Sigmoid colon (tissue), 7 donors: ENCODE measurements around the gene PSTPIP2. TPM values are rescaled to one million over a fixed set of nuclear protein-coding genes. Genes with fewer than 3 reads are reported as not detected.

Experiments used
- DNase-seq: peaks from one replicate; pipeline ENCODE4 v3.0.0-alpha.2; 2019
- H3K27ac ChIP-seq, 4 donors: fragments of 200-600 bp; sonication (generic); one replicate each; pipeline ENCODE4 v1.5.1; 2016 to 2019; ENCODE audit warnings: mild to moderate bottlenecking in 1 of 4
- H3K27me3 ChIP-seq, 3 donors: fragments of 200-600 bp; sonication (generic); one replicate each; pipeline ENCODE4 v1.5.1; 2019; ENCODE audit warnings: mild to moderate bottlenecking in 1 of 3
- H3K36me3 ChIP-seq, 4 donors: fragments of 200-600 bp; sonication (generic); one replicate each; pipeline ENCODE4 v1.5.1; 2016 to 2019
- H3K4me1 ChIP-seq, 4 donors: fragments of 200-600 bp; sonication (generic); one replicate each; pipeline ENCODE4 v1.5.1; 2017 to 2019
- H3K4me3 ChIP-seq, 4 donors: fragments of 200-600 bp; sonication (generic); one replicate each; pipeline ENCODE4 v1.5.1; 2017 to 2019; ENCODE audit warnings: mild to moderate bottlenecking in 2 of 4, moderate library complexity in 1 of 4
- H3K9me3 ChIP-seq, 4 donors: fragments of 200-600 bp in 3 of 4; sonication (generic) in 3 of 4; one replicate each; pipeline versions ENCODE4 v1.5.1 to v1.6.1; 2013 to 2019
- CTCF ChIP-seq, 4 experiments: fragments of 450-650 bp in 3 of 4; fragments of 200-600 bp in 1 of 4; IDR thresholded peaks; one replicate each; pipeline ENCODE4 v1.5.1; 2016 to 2019; ENCODE audit warnings: antibody characterized with exemption in 4 of 4, mild to moderate bottlenecking in 3 of 4, moderate library complexity in 2 of 4
- EP300 ChIP-seq, 4 donors: sonication (generic); formaldehyde crosslinking; IDR thresholded peaks; one replicate each; pipeline ENCODE4 v1.6.1; 2017; ENCODE audit warnings: antibody characterized with exemption in 4 of 4
- POLR2A ChIP-seq, 2 donors: fragments of 450-650 bp; IDR thresholded peaks; one replicate each; pipeline ENCODE4 v1.6.1; 2016; ENCODE audit warnings: antibody characterized with exemption in 2 of 2, mild to moderate bottlenecking in 2 of 2, moderate library complexity in 2 of 2
- POLR2AphosphoS5 ChIP-seq, 4 donors: sonication (generic); formaldehyde crosslinking; IDR thresholded peaks; one replicate each; pipeline ENCODE4 v1.6.1; 2017; ENCODE audit warnings: antibody characterized with exemption in 4 of 4
- WGBS, 2 donors: extraction: QIAGEN DNeasy Blood & Tissue Kit; methylation state at CpG; one replicate each; pipeline ENCODE4 v1.1.7; 2013; 5-methylcytosine and 5-hydroxymethylcytosine counted together
- intact Hi-C: fragments of 100-400 bp; cut with DNase I; formaldehyde crosslinking; loops from one replicate; pipeline ENCODE4 v1.15.1; 2023
- polyA plus RNA-seq, 3 donors: library from polyadenylated mRNA; stranded (reverse); fragments of 200-250 nt; gene quantifications; one replicate each; pipeline ENCODE4 v1.2.3, GENCODE V29; 2013
- total RNA-seq, 4 donors: library from RNA; depleted of rRNA; stranded (reverse); fragments of >200 nt; gene quantifications; one replicate each; pipeline ENCODE4 v1.1.0, GENCODE V29; 2016
- donor health status: healthy with polysubstance abuse.
- donor health status: Bipolar disorder and iron deficiency.
- donor health status: healthy.

The PSTPIP2 gene
- total and polyA plus RNA-seq, 7 donors, result 4.2 to 15.0 (median 7.6) TPM

GRCh38 chr18:46009125-46009840 is 62.8 kb downstream of the PSTPIP2 start:
- DNase-seq, result no peak
- TF ChIP-seq EP300 (IDR thresholded peaks at IDR 0.05) (no peak), POLR2AphosphoS5 (IDR thresholded peaks at IDR 0.05) (no peak), POLR2A (IDR thresholded peaks at IDR 0.05) (no peak), CTCF (IDR thresholded peaks at IDR 0.05) (no peak)
- no peaks in the 10 kb centered on the region for H3K27me3 ChIP-seq
- H3K27ac ChIP-seq, result no peak overlapping the region
- H3K9me3 ChIP-seq, result no peaks in the 10 kb centered on the region
- intact Hi-C loops, result no loop called here
- H3K4me1 ChIP-seq, result no peaks in the 10 kb centered on the region
- WGBS, 2 donors, result 81 to 91% methylated on average over 5 of the region's 5 CpGs
- H3K36me3 ChIP-seq, result peaks cover 0 to 15% (median 6%) of the 10 kb centered on the region in 4 donors
- H3K4me3 ChIP-seq, result no peak overlapping the region

GRCh38 chr18:46008531-46008930 is 63.5 kb downstream of the PSTPIP2 start:
- TF ChIP-seq CTCF (IDR thresholded peaks at IDR 0.05) (no peak), POLR2A (IDR thresholded peaks at IDR 0.05) (no peak), EP300 (IDR thresholded peaks at IDR 0.05) (no peak), POLR2AphosphoS5 (IDR thresholded peaks at IDR 0.05) (no peak)
- no peaks in the 10 kb centered on the region for H3K27me3 ChIP-seq
- H3K4me1 ChIP-seq, result no peaks in the 10 kb centered on the region
- H3K9me3 ChIP-seq, result no peaks in the 10 kb centered on the region
- H3K36me3 ChIP-seq, result peaks cover 0 to 15% (median 6%) of the 10 kb centered on the region in 4 donors
- H3K4me3 ChIP-seq, result no peak overlapping the region
- DNase-seq, result no peak
- intact Hi-C loops, result no loop called here
- no peak overlapping the region for H3K27ac ChIP-seq
- WGBS, 2 donors, result 90% methylated on average over 8 of the region's 8 CpGs

- no peaks in the 10 kb centered on the region for H3K27me3 ChIP-seq
- no peaks in the 10 kb centered on the region for H3K4me1 ChIP-seq
- intact Hi-C loops, result no loop called here
- H3K4me3 ChIP-seq, result no peak overlapping the region
- peaks cover 0 to 15% (median 6%) of the 10 kb centered on the region in 4 donors for H3K36me3 ChIP-seq
- H3K9me3 ChIP-seq, result no peaks in the 10 kb centered on the region
- DNase-seq, result no peak
- 95 to 97% methylated on average over 5 of the region's 5 CpGs for WGBS, 2 donors
- H3K27ac ChIP-seq, result no peak overlapping the region
- TF ChIP-seq POLR2AphosphoS5 (IDR thresholded peaks at IDR 0.05) (no peak), POLR2A (IDR thresholded peaks at IDR 0.05) (no peak), CTCF (IDR thresholded peaks at IDR 0.05) (no peak), EP300 (IDR thresholded peaks at IDR 0.05) (no peak)
Measured at GRCh38 chr18:46007165-46007564, 64.9 kb downstream of the PSTPIP2 start.

GRCh38 chr18:46002934-46003333 is 69.1 kb downstream of the PSTPIP2 start:
- H3K36me3 ChIP-seq, result no peaks in the 10 kb centered on the region
- H3K4me1 ChIP-seq, result no peaks in the 10 kb centered on the region
- no peak overlapping the region for H3K27ac ChIP-seq
- TF ChIP-seq POLR2A (IDR thresholded peaks at IDR 0.05) (no peak), POLR2AphosphoS5 (IDR thresholded peaks at IDR 0.05) (no peak), CTCF (IDR thresholded peaks at IDR 0.05) (no peak), EP300 (IDR thresholded peaks at IDR 0.05) (no peak)
- no peak overlapping the region for H3K4me3 ChIP-seq
- H3K9me3 ChIP-seq, result no peaks in the 10 kb centered on the region
- DNase-seq, result no peak
- intact Hi-C loops, result no loop called here
- 95 to 98% methylated on average over 1 of the region's 1 CpG for WGBS, 2 donors
- no peaks in the 10 kb centered on the region for H3K27me3 ChIP-seq

- Histone ChIP-seq H3K27ac (no peak overlapping the region), H3K36me3 (no peaks in the 10 kb centered on the region), H3K9me3 (no peaks in the 10 kb centered on the region), H3K4me1 (no peaks in the 10 kb centered on the region), H3K4me3 (no peak overlapping the region), H3K27me3 (no peaks in the 10 kb centered on the region)
- intact Hi-C loops, result no loop called here
- DNase-seq, result no peak
- 88 to 96% methylated on average over 2 of the region's 2 CpGs for WGBS, 2 donors
- no peak for TF ChIP-seq POLR2A (IDR thresholded peaks at IDR 0.05)
- no peak for TF ChIP-seq CTCF (IDR thresholded peaks at IDR 0.05)
- no peak for TF ChIP-seq POLR2AphosphoS5 (IDR thresholded peaks at IDR 0.05)
- TF ChIP-seq EP300 (IDR thresholded peaks at IDR 0.05), result no peak
Measured at GRCh38 chr18:46001892-46002291, 70.2 kb downstream of the PSTPIP2 start.
